Neural cell (in vitro differentiated cells): Measurements from ENCODE around the gene KRT7. TPM values are rescaled to one million over a fixed set of nuclear protein-coding genes. Genes with fewer than 3 reads are reported as not detected.

Source experiments
- H2AFZ ChIP-seq: fragments of 200-600, 300-800 bp; sonication (generic), shearing (Covaris generic); 2 replicates; pipeline ENCODE4 v1.6.0; 2014; ENCODE audit warnings: low read depth, mild to moderate bottlenecking, antibody characterized with exemption, low read length, moderate library complexity
- H3F3A ChIP-seq: fragments of 200-600 bp; shearing (Covaris generic); 2 replicates; pipeline ENCODE4 v1.6.1; 2016; ENCODE audit warnings: mild to moderate bottlenecking, moderate library complexity, mixed read lengths, antibody characterized with exemption, low read length; ENCODE audit not compliant: insufficient read depth, poor library complexity, severe bottlenecking
- H3K27ac ChIP-seq: fragments of 200-600, 300-800 bp; sonication (generic), shearing (Covaris generic); 2 replicates; pipeline ENCODE4 v1.5.1; 2014; ENCODE audit warnings: mild to moderate bottlenecking, low read length, moderate library complexity
- H3K27me3 ChIP-seq: fragments of 300-800, 200-600 bp; sonication (generic), shearing (Covaris generic); 2 replicates; pipeline ENCODE4 v1.6.0; 2014; ENCODE audit warnings: mild to moderate bottlenecking, low read depth, low read length, moderate library complexity; ENCODE audit not compliant: insufficient read depth
- H3K36me3 ChIP-seq: fragments of 300-800, 200-600 bp; sonication (generic), shearing (Covaris generic); 2 replicates; pipeline ENCODE4 v1.5.1; 2014; ENCODE audit warnings: mild to moderate bottlenecking, antibody characterized with exemption, low read length, moderate library complexity; ENCODE audit not compliant: insufficient read depth
- H3K4me2 ChIP-seq: fragments of 300-800, 200-600 bp; sonication (generic), shearing (Covaris generic); 2 replicates; pipeline ENCODE4 v1.6.0; 2014; ENCODE audit warnings: mild to moderate bottlenecking, low read length
- H3K4me3 ChIP-seq: fragments of 300-800, 200-600 bp; sonication (generic), shearing (Covaris generic); 2 replicates; pipeline ENCODE4 v1.5.1; 2014; ENCODE audit warnings: mild to moderate bottlenecking, low read length, moderate library complexity
- H3K79me2 ChIP-seq: fragments of 200-600 bp; shearing (Covaris generic); replicated peaks from 2 replicates; pipeline ENCODE4 v1.6.0; 2014; ENCODE audit warnings: mild to moderate bottlenecking, low read length, moderate library complexity; ENCODE audit not compliant: insufficient read depth
- H3K9ac ChIP-seq: fragments of 300-800, 200-600 bp; sonication (generic), shearing (Covaris generic); 2 replicates; pipeline ENCODE4 v1.6.1; 2016; ENCODE audit warnings: mild to moderate bottlenecking, low read length, mixed read lengths
- H3K9me2 ChIP-seq: fragments of 200-600 bp; shearing (Covaris generic); 2 replicates; pipeline ENCODE4 v1.6.1; 2016; ENCODE audit warnings: mild to moderate bottlenecking, low read length, mixed read lengths; ENCODE audit not compliant: insufficient read depth
- H3K9me3 ChIP-seq: fragments of 200-600, 300-800 bp; sonication (generic), shearing (Covaris generic); 2 replicates; pipeline ENCODE4 v1.6.1; 2016; ENCODE audit warnings: mild to moderate bottlenecking, mixed run types, low read length, moderate library complexity, mixed read lengths
- H4K20me1 ChIP-seq: fragments of 200-600 bp; shearing (Covaris generic); 2 replicates; pipeline ENCODE4 v1.6.1; 2016; ENCODE audit warnings: mild to moderate bottlenecking, mixed run types; ENCODE audit not compliant: insufficient read depth
- CTCF ChIP-seq: fragments of 450-650 bp; IDR thresholded peaks from 2 replicates; pipeline ENCODE4 v1.5.1; 2014; ENCODE audit warnings: antibody characterized with exemption, mild to moderate bottlenecking, moderate library complexity; ENCODE audit not compliant: poor library complexity, severe bottlenecking
- EP300 ChIP-seq: fragments of 450-650 bp; conservative IDR thresholded peaks from 2 replicates; pipeline ENCODE4 v1.6.1; 2014; ENCODE audit warnings: antibody characterized with exemption, mild to moderate bottlenecking, moderate library complexity; ENCODE audit not compliant: poor library complexity, severe bottlenecking
- EZH2 ChIP-seq: fragments of 200-600, 300-800 bp; shearing (Covaris generic), sonication (generic); IDR thresholded peaks from 2 replicates; pipeline ENCODE4 v1.6.1; 2014; ENCODE audit warnings: antibody characterized with exemption, low read length, borderline replicate concordance, mild to moderate bottlenecking; ENCODE audit not compliant: insufficient read depth, poor library complexity, severe bottlenecking
- MXI1 ChIP-seq: fragments of 450-650 bp; conservative IDR thresholded peaks from 2 replicates; pipeline ENCODE4 v1.6.1; 2014; ENCODE audit warnings: antibody characterized with exemption, mild to moderate bottlenecking; ENCODE audit not compliant: poor library complexity, severe bottlenecking
- POLR2AphosphoS5 ChIP-seq: IDR thresholded peaks from 2 replicates; pipeline ENCODE4 v1.6.1; 2012
- RAD21 ChIP-seq: fragments of 450-650 bp; conservative IDR thresholded peaks from 2 replicates; pipeline ENCODE4 v1.6.1; 2014; ENCODE audit warnings: antibody characterized with exemption, mild to moderate bottlenecking, moderate library complexity
- REST ChIP-seq: IDR thresholded peaks from 2 replicates; pipeline ENCODE4 v1.6.1; 2012; ENCODE audit warnings: borderline replicate concordance
- SMC3 ChIP-seq: fragments of 450-650 bp; conservative IDR thresholded peaks from 2 replicates; pipeline ENCODE4 v1.6.1; 2014; ENCODE audit warnings: antibody characterized with exemption, mild to moderate bottlenecking, moderate library complexity; ENCODE audit not compliant: poor library complexity
- TAF1 ChIP-seq: IDR thresholded peaks from 2 replicates; pipeline ENCODE4 v1.6.1; 2012; ENCODE audit warnings: low read depth
- polyA plus RNA-seq: library from polyadenylated mRNA; depleted of rRNA; stranded (reverse); fragments of >200 nt; gene quantifications from 2 replicates; pipeline ENCODE4 v1.2.3, GENCODE V29; 2014

Gene KRT7
- polyA plus RNA-seq, 1 donor from 2014 or later: not detected

GRCh38 chr12:52227606-52228166 is 5.4 kb upstream of the KRT7 start:
- TF ChIP-seq REST (no peak), RAD21 (no peak), EZH2 (no peak), POLR2AphosphoS5 (no peak), SMC3 (no peak), MXI1 (no peak), TAF1 (no peak), CTCF (no peak), EP300 (no peak)
- Histone ChIP-seq H3K27me3 (peaks cover 16% of the 10 kb centered on the region), H3K9ac (no peak overlapping the region)

GRCh38 chr12:52228366-52228765 is 4.7 kb upstream of the KRT7 start:
- Histone ChIP-seq H3K27me3 (peaks cover 22% of the 10 kb centered on the region), H2AFZ (no peak overlapping the region), H4K20me1 (no peaks in the 10 kb centered on the region), H3K4me2 (no peak overlapping the region), H3K36me3 (no peaks in the 10 kb centered on the region), H3K9me3 (no peaks in the 10 kb centered on the region), H3K27ac (no peak overlapping the region), H3K9me2 (no peaks in the 10 kb centered on the region), H3F3A (no peaks in the 10 kb centered on the region), H3K9ac (no peak overlapping the region), H3K4me3 (no peak overlapping the region), H3K79me2 (no peaks in the 10 kb centered on the region)
- TF ChIP-seq CTCF (no peak), EP300 (no peak), EZH2 (no peak), POLR2AphosphoS5 (no peak), SMC3 (no peak), REST (no peak), RAD21 (no peak), MXI1 (no peak), TAF1 (no peak)

More at GRCh38 chr12:52227606-52228166, 5.4 kb upstream of the KRT7 start:
- Histone ChIP-seq H3K9me2 (no peaks in the 10 kb centered on the region), H3K4me2 (no peak overlapping the region), H4K20me1 (no peaks in the 10 kb centered on the region), H3K79me2 (no peaks in the 10 kb centered on the region), H3K36me3 (no peaks in the 10 kb centered on the region), H3K9me3 (no peaks in the 10 kb centered on the region), H2AFZ (no peak overlapping the region), H3K4me3 (no peak overlapping the region), H3F3A (no peaks in the 10 kb centered on the region), H3K27ac (no peak overlapping the region)
